ENCODE data around the gene GLT1D1.

GLT1D1 gene

DNA sequence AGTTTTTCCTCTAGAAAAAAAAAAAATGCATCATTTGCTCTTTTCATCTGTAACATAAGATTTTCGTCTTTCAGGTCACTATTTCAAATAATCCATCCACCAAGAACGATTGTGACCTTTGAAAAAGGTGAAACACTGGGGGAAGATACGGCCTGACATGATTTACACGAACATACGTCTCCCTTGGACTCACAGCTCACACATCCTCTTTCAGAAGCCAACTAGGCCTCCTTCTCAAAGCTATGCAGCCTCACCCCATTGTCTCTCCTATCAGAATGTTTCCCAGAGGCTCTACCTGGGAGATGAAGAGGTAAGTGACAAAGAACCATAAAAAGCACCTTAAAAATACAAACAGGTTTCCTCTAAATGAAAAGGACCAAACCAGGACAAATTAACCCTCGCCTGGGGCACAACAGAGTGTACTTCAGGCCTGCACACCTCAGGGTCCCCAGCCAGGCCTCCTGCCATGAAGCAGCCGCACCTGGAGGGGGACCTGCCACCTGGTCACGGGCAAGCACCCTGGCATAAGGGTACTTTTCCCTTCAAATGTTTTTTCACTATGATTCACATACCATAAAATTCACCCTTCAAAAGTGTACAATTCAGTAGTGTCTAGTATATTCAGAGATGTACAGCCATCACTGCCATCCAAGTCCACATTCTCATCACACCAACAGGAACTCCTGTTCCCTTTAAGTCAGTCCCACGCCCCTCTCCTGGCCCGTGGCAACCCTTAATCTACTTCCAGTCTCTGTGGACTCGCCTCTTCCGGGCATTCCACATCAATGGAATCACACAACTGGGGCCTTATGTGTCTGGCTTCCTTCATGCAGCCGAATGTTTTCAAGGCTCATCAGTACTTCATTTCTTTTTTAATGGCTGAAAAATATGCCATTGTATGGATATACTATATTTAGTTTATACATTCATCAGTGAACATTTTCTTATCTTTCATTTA, 34.9 kb upstream of the GLT1D1 start:
- TF ChIP-seq TCF4 (CRISPR knock-in tag; IDR thresholded peaks at IDR 0.05; ENCODE audit: borderline replicate concordance) = no peak
- TF ChIP-seq PPARA (CRISPR knock-in tag; IDR thresholded peaks at IDR 0.05; ENCODE audit: borderline replicate concordance) = no peak
- no peak for TF ChIP-seq ARNTL (CRISPR knock-in tag; IDR thresholded peaks at IDR 0.05; ENCODE audit: borderline replicate concordance, low read depth)
- TF ChIP-seq, protein P1, sequence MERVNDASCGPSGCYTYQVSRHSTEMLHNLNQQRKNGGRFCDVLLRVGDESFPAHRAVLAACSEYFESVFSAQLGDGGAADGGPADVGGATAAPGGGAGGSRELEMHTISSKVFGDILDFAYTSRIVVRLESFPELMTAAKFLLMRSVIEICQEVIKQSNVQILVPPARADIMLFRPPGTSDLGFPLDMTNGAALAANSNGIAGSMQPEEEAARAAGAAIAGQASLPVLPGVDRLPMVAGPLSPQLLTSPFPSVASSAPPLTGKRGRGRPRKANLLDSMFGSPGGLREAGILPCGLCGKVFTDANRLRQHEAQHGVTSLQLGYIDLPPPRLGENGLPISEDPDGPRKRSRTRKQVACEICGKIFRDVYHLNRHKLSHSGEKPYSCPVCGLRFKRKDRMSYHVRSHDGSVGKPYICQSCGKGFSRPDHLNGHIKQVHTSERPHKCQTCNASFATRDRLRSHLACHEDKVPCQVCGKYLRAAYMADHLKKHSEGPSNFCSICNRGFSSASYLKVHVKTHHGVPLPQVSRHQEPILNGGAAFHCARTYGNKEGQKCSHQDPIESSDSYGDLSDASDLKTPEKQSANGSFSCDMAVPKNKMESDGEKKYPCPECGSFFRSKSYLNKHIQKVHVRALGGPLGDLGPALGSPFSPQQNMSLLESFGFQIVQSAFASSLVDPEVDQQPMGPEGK (CRISPR knock-in tag; IDR thresholded peaks at IDR 0.05; ENCODE audit: borderline replicate concordance) = no peak
- TF ChIP-seq ESRRG (CRISPR knock-in tag; IDR thresholded peaks at IDR 0.05) = no peak
- TF ChIP-seq TSHZ2 (CRISPR knock-in tag; IDR thresholded peaks at IDR 0.05) = no peak
- TF ChIP-seq ZNF8 (CRISPR knock-in tag; IDR thresholded peaks at IDR 0.05) = no peak
- no peak for TF ChIP-seq GLIS3 (CRISPR knock-in tag; IDR thresholded peaks at IDR 0.05)
- TF ChIP-seq RARB (CRISPR knock-in tag; IDR thresholded peaks at IDR 0.05) = no peak
- no peak for TF ChIP-seq ZNF565 (CRISPR knock-in tag; conservative IDR thresholded peaks at IDR 0.05; ENCODE audit: low read depth)
- no peak for TF ChIP-seq ZFP3 (CRISPR knock-in tag; IDR thresholded peaks at IDR 0.05)
- peak; percentile 35 for ATAC-seq

GRCh38 chr12:128819293-128820144, 33.8 kb upstream of the GLT1D1 start:
- TF ChIP-seq RARB (CRISPR knock-in tag; IDR thresholded peaks at IDR 0.05) (no peak), TSHZ2 (CRISPR knock-in tag; IDR thresholded peaks at IDR 0.05) (no peak), PPARA (CRISPR knock-in tag; IDR thresholded peaks at IDR 0.05; ENCODE audit: borderline replicate concordance) (no peak), BACH2 (CRISPR knock-in tag; IDR thresholded peaks at IDR 0.05; ENCODE audit: borderline replicate concordance) (no peak)
- TF ChIP-seq, protein P2, sequence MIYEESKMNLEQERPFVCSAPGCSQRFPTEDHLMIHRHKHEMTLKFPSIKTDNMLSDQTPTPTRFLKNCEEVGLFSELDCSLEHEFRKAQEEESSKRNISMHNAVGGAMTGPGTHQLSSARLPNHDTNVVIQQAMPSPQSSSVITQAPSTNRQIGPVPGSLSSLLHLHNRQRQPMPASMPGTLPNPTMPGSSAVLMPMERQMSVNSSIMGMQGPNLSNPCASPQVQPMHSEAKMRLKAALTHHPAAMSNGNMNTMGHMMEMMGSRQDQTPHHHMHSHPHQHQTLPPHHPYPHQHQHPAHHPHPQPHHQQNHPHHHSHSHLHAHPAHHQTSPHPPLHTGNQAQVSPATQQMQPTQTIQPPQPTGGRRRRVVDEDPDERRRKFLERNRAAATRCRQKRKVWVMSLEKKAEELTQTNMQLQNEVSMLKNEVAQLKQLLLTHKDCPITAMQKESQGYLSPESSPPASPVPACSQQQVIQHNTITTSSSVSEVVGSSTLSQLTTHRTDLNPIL (CRISPR knock-in tag; IDR thresholded peaks at IDR 0.05; ENCODE audit: low read depth) = no peak
- TF ChIP-seq, protein P1 (CRISPR knock-in tag; IDR thresholded peaks at IDR 0.05; ENCODE audit: borderline replicate concordance) = no peak
- no peak for ATAC-seq

DNA sequence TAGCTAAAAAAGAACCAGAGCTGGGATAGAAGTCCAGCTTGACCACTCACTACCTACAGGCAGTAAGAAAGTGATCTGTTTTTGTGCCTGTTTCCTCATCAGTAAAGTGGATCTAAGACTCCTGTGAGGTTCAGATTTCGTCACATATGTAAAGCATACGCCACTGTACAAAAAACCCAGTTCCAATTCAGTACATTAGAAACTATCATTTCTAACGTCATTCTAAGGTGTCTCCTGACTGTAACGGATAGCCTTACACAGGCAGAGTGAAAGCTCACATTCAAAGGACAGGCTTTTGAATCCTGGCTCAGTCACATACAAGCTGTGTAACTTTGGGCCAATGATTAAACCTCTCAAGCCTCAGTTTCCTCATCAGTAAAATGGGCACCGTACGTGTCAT, 33.0 kb upstream of the GLT1D1 start:
- TF ChIP-seq PPARA (CRISPR knock-in tag; IDR thresholded peaks at IDR 0.05; ENCODE audit: borderline replicate concordance) (no peak), ZC3H10 (CRISPR knock-in tag; IDR thresholded peaks at IDR 0.05) (no peak), ZFP30 (CRISPR knock-in tag; IDR thresholded peaks at IDR 0.05) (no peak), OSR1 (CRISPR knock-in tag; IDR thresholded peaks at IDR 0.05) (no peak), ZFP3 (CRISPR knock-in tag; IDR thresholded peaks at IDR 0.05) (no peak)
- TF ChIP-seq, protein P1 (CRISPR knock-in tag; IDR thresholded peaks at IDR 0.05; ENCODE audit: borderline replicate concordance) = no peak
- no peak for ATAC-seq
